ENCODE measurements around the gene CRYBA4.
"Not testable (repeated sequence)": the region's sequence is repeated elsewhere in the genome, so short reads cannot be mapped to it uniquely, and the experiment has no call there.

Gene CRYBA4

GRCh38 chr22:26597480-26597879, 24.3 kb upstream of the CRYBA4 start:
- no peak for DNase-seq

GRCh38 chr22:26599505-26599904, 22.3 kb upstream of the CRYBA4 start:
- DNase-seq = no peak

- no peak for DNase-seq
Observed at GRCh38 chr22:26601726-26602125, 20.0 kb upstream of the CRYBA4 start.

- no peak for DNase-seq
Observed at GRCh38 chr22:26602127-26602526, 19.6 kb upstream of the CRYBA4 start.

GRCh38 chr22:26604368-26604767, 17.4 kb upstream of the CRYBA4 start:
- DNase-seq = no peak

GRCh38 chr22:26606611-26607010, 15.2 kb upstream of the CRYBA4 start:
- DNase-seq = no peak

GRCh38 chr22:26608129-26608528, 13.6 kb upstream of the CRYBA4 start:
- DNase-seq = no peak

GRCh38 chr22:26609287-26609686, 12.5 kb upstream of the CRYBA4 start:
- DNase-seq = no peak

GRCh38 chr22:26610072-26610958, 11.4 kb upstream of the CRYBA4 start:
- no peak for DNase-seq

- DNase-seq = no peak
Observed at GRCh38 chr22:26610996-26611395, 10.8 kb upstream of the CRYBA4 start.

- DNase-seq = no peak
Observed at GRCh38 chr22:26612652-26613051, 9.1 kb upstream of the CRYBA4 start.

GRCh38 chr22:26613753-26614152, 8.0 kb upstream of the CRYBA4 start:
- not testable (repeated sequence) for DNase-seq

- DNase-seq = no peak
Observed at GRCh38 chr22:26614322-26614721, 7.4 kb upstream of the CRYBA4 start.

- DNase-seq = no peak
Observed at GRCh38 chr22:26615149-26615548, 6.6 kb upstream of the CRYBA4 start.

- no peak for DNase-seq
Observed at GRCh38 chr22:26615830-26616435, 5.8 kb upstream of the CRYBA4 start.

GRCh38 chr22:26616650-26617049, 5.1 kb upstream of the CRYBA4 start:
- no peak for DNase-seq

- DNase-seq = no peak
Observed at GRCh38 chr22:26617271-26618199, 4.2 kb upstream of the CRYBA4 start, which contains the start of gene CRYBB1. TSS of gene CRYBB1 (minus strand) at chr22:26618027. CDS start at chr22:26616319, 1,708 bp downstream.

GRCh38 chr22:26618455-26618854, 3.3 kb upstream of the CRYBA4 start:
- DNase-seq = no peak

GRCh38 chr22:26619510-26619909, 2.3 kb upstream of the CRYBA4 start:
- DNase-seq = no peak

- DNase-seq = no peak
Observed at GRCh38 chr22:26620197-26620596, 1.6 kb upstream of the CRYBA4 start.

- DNase-seq = no peak
Observed at GRCh38 chr22:26623984-26624383, 2.2 kb downstream of the CRYBA4 start.

GRCh38 chr22:26624803-26625202, 3.0 kb downstream of the CRYBA4 start:
- DNase-seq = no peak
